Glomerular visceral epithelial cell (primary cell): ENCODE data around the gene INAFM1.
"Not testable (repeated sequence)": the region's sequence is repeated elsewhere in the genome, so short reads cannot be mapped to it uniquely, and the experiment has no call there.

Experiments
- DNase-seq: peaks from one replicate; pipeline ENCODE4 v3.0.0-alpha.2; 2016; ENCODE audit errors: extremely low spot score

INAFM1 gene

GRCh38 chr19:47267350-47267759, 7.3 kb upstream of the INAFM1 start:
- no peak for DNase-seq

- no peak for DNase-seq
These were observed 6.7 kb upstream of the INAFM1 start for GRCh38 chr19:47268028-47268427.

- DNase-seq = no peak
These were observed 5.1 kb upstream of the INAFM1 start for GRCh38 chr19:47269596-47269995.

GRCh38 chr19:47270408-47270807, 4.3 kb upstream of the INAFM1 start:
- no peak for DNase-seq

GRCh38 chr19:47271949-47272348, 2.7 kb upstream of the INAFM1 start:
- no peak for DNase-seq

- DNase-seq = no peak
These were observed 2.0 kb upstream of the INAFM1 start for GRCh38 chr19:47272448-47273312.

- DNase-seq = peak; percentile 95
These were observed 1.2 kb upstream of the INAFM1 start for GRCh38 chr19:47273313-47274070.

- no peak for DNase-seq
These were observed 441 bp downstream of the INAFM1 start for GRCh38 chr19:47274891-47275761.

- DNase-seq = no peak
These were observed 1.2 kb downstream of the INAFM1 start for GRCh38 chr19:47275791-47276461.

- not testable (repeated sequence) for DNase-seq
These were observed 1.8 kb downstream of the INAFM1 start for GRCh38 chr19:47276513-47276912.

GRCh38 chr19:47280183-47280797, 5.6 kb downstream of the INAFM1 start:
- no peak for DNase-seq

- no peak for DNase-seq
These were observed 8.8 kb downstream of the INAFM1 start for GRCh38 chr19:47283405-47284059.

- peak; percentile 65 for DNase-seq
These were observed 9.7 kb downstream of the INAFM1 start for GRCh38 chr19:47284324-47284899.

GRCh38 chr19:47296036-47296435, 21.4 kb downstream of the INAFM1 start:
- peak; percentile 80 for DNase-seq

GRCh38 chr19:47300867-47301266, 26.2 kb downstream of the INAFM1 start:
- not testable (repeated sequence) for DNase-seq

- no peak for DNase-seq
These were observed 27.6 kb downstream of the INAFM1 start for GRCh38 chr19:47302249-47302648.

- DNase-seq = no peak
These were observed 29.3 kb downstream of the INAFM1 start for GRCh38 chr19:47303966-47304365.

GRCh38 chr19:47305309-47305751, 30.6 kb downstream of the INAFM1 start:
- peak; percentile 76 for DNase-seq

GRCh38 chr19:47306303-47306702, 31.6 kb downstream of the INAFM1 start:
- no peak for DNase-seq

- no peak for DNase-seq
These were observed 34.4 kb downstream of the INAFM1 start for GRCh38 chr19:47309038-47309437.
